ENCODE data around the gene NCOR1. TPM values are rescaled to one million over a fixed set of nuclear protein-coding genes. Genes with fewer than 3 reads are reported as not detected.

The NCOR1 gene
- total RNA-seq, 4 donors from 2014 or later, result 96.9 to 158 (median 133) TPM

DNA sequence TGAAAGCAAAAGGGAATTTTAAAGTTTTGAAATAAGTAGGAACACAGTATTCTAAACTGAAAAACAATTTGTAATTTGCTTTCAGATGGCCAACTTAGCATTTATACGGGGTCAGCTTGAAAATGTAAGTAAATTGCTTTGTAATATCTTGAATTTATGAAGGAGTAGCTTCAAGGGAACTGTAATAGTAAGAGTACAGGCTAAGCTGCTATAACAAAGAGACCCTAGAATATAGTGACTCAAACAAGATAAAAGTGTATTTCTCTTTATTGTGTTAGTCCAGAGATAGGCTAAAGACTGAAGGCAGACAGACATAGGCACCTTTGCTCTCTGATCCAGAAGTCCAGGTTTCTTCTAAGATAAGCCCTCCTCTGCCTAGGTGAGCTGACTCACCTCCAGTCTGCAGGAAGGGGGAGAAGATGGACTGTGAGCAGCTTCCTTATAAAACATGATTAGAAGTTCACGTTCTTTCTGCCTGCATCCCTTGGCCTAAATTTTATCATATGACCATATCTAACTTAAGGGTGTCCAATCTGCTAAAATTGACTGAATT is 212.6 kb downstream of the NCOR1 start:
- TF ChIP-seq, protein P1, sequence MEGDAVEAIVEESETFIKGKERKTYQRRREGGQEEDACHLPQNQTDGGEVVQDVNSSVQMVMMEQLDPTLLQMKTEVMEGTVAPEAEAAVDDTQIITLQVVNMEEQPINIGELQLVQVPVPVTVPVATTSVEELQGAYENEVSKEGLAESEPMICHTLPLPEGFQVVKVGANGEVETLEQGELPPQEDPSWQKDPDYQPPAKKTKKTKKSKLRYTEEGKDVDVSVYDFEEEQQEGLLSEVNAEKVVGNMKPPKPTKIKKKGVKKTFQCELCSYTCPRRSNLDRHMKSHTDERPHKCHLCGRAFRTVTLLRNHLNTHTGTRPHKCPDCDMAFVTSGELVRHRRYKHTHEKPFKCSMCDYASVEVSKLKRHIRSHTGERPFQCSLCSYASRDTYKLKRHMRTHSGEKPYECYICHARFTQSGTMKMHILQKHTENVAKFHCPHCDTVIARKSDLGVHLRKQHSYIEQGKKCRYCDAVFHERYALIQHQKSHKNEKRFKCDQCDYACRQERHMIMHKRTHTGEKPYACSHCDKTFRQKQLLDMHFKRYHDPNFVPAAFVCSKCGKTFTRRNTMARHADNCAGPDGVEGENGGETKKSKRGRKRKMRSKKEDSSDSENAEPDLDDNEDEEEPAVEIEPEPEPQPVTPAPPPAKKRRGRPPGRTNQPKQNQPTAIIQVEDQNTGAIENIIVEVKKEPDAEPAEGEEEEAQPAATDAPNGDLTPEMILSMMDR (IDR thresholded peaks at IDR 0.05; ENCODE audit: low read depth), result no peak

DNA sequence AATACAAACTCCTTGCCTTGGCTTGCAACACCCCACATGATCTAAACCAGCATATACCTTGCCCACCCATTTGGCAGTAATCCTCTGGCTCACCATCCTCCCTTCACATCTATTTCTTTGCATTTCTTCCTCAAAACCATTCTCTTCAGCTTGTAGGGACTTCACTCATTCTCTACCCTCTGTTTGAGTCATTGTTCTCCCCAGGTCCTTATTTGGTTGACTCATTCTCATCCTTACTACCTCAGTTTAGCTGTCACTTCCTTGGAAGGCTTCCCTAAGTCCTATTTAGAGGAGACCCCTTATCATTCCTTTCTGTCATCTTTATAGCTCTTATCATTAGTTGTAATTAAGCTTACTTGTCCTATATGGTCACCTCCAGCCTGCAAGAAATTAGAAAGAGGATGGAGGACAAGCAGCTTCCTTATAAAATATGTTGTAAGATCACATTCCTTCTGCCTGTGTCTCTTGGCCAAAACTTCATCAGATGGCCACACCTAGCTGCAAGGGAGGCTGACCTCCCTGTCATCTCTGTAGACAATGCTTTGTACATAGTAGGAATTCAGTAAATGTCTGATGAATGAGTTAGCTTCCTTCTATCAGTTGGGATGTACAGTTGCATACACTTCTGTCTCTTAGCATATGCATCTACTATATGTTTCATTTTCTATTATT is 214.0 kb downstream of the NCOR1 start:
- TF ChIP-seq, protein P1 (IDR thresholded peaks at IDR 0.05; ENCODE audit: low read depth), result no peak

DNA sequence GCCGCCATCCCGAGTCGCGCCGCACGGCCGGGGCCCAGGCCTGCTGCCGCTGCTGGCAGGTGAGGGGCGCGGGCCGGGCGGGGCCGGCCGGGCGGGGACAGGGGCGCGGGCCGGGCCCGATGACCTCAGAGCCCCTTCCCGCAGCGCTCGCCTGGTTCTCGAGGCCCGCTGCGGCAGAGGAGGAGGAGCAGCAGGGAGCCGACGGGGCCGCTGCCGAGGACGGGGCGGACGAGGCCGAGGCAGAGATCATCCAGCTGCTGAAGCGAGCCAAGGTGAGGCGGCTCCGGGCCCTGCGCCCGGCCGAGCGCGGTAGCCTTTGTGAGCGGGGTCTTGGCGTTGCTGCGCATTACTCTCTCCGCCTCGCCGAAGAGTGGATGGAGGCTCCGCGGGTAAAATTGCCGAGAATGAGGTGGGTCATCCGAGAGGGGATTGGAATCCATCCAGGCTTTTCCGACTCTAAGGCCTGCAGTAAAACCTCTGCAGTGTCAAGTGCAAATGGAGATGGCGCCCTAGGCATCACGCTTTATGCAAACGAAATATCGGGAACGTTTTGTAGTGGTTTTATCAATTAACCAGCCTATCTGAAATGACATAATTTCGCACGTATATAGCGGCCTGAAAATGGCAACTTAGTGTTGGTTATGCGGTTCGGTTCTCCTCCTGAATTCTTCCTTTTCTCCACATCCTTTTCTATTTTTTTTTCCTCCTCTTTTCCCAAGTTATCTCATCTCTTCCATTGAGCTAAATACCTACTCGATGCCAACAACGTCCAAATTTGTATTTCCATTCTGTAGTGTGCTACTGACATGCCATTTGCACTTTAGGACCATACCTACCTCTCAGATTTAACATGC is 215.1 kb downstream of the NCOR1 start:
- TF ChIP-seq, protein P1 (IDR thresholded peaks at IDR 0.05; ENCODE audit: low read depth), result no peak

DNA sequence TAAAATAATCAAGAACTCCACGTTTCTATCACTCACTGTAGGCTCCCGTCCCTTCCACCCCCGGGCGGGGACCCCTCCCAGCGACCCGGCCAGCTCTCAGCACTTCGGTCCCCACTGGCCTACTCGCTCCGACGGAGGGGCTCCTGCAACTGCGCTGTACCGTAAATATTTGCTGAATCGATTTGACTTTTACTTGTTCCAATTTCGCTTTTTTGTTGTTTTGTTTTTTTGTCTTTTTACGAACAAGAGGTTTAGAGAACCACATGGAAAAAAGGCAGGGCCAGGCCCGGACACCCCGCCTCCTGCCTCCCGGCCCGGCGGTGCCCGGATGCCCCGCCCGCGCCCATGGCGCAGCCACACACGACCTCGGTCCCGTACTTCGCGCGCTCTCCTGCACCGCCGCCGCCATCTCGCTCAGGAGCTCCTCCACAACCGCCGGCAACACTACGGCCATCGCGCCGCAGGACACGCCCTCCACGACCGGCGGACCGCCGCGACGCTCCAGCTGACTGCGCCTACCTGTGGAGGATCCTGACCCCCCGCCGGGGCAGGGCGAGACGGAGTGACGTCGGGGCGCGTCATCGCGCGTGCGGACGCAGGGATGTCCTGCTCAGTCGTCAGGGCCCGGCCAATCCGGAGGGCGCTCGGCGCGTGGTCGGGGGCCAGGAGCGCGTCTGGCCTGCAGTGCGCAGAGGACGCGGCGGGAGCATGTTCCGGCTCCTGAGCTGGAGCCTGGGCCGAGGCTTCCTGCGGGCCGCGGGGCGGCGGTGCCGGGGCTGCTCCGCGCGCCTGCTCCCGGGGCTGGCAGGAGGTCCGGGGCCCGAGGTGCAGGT is 216.0 kb downstream of the NCOR1 start, which contains the start of the genes TTC19 and ZSWIM7:
TSS of gene TTC19 (plus strand) at position 684 of the 833 bp plus-strand sequence. CDS start at position 709, 25 bp downstream.
TSS of gene ZSWIM7 (minus strand) at position 564 of the 833 bp plus-strand sequence. CDS start at position 454, 110 bp downstream.
- TF ChIP-seq, protein P1 (IDR thresholded peaks at IDR 0.05; ENCODE audit: low read depth), result no peak

DNA sequence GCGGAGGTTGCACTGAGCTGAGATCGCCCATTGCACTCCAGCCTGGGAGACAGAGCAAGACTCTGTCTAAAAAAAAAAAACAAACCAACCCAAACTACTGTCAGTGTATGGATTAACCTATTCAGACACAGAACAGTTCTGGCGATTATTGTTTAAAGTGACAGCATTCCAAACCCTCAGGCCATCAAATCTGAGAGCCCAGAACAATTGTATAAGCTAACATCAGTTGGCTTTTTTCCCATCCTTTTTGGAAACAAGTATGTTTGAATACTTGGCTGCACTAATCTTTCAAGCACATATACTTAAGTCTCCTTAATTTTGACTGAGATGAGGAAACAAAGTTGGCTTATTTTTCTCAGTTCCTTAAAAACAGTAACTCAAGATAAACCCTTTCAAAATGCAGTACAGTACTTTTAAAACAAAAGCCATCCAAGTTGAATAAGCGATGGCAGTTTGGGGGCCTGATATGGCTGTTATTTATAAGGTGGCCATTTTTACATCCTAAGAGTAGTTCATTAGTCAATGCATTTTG is 217.2 kb downstream of the NCOR1 start:
- TF ChIP-seq, protein P1 (IDR thresholded peaks at IDR 0.05; ENCODE audit: low read depth), result no peak

DNA sequence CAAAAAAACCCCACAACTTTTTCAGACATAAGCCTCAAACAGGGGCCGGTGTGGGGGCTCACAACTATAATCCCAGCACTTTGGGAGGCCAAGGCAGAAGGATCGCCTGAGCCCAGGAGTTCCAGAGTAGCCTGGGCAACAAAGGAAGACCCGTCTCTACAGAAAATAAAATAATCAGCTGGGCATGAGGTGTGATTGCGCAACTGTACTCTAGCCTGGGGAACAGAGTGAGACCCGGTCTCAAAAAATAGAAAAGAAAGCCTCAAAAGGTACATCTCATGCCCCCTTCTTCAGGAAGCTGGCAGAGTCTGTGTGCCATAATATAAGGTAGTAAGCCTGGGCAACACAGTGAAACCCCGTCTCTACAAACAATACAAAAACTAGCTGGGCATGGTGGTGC is 219.0 kb downstream of the NCOR1 start:
- TF ChIP-seq, protein P1 (IDR thresholded peaks at IDR 0.05; ENCODE audit: low read depth), result no peak

Data from subcutaneous adipose tissue (tissue), 4 donors.